Ishikawa (cell line): ENCODE data around the gene C1orf216.

Experiments
- CEBPB ChIP-seq: IDR thresholded peaks from 2 replicates; pipeline ENCODE4 v1.6.1; 2012
- CREB1 ChIP-seq: IDR thresholded peaks from 2 replicates; pipeline ENCODE4 v1.6.1; 2012; ENCODE audit warnings: low read depth
- EGR1 ChIP-seq: IDR thresholded peaks from 2 replicates; pipeline ENCODE4 v1.6.1; 2012
- EP300 ChIP-seq: IDR thresholded peaks from 2 replicates; pipeline ENCODE4 v1.6.1; 2012; ENCODE audit warnings: borderline replicate concordance
- FOXM1 ChIP-seq: IDR thresholded peaks from 2 replicates; pipeline ENCODE4 v1.6.1; 2012; ENCODE audit warnings: low read depth, borderline replicate concordance
- MAX ChIP-seq: IDR thresholded peaks from 2 replicates; pipeline ENCODE4 v1.6.1; 2012
- NFIC ChIP-seq: IDR thresholded peaks from 2 replicates; pipeline ENCODE4 v1.6.1; 2012
- RAD21 ChIP-seq: IDR thresholded peaks from 2 replicates; pipeline ENCODE4 v1.6.1; 2012; ENCODE audit warnings: low read depth
- REST ChIP-seq: IDR thresholded peaks from 2 replicates; pipeline ENCODE4 v1.6.1; 2012; ENCODE audit warnings: low read depth, mild to moderate bottlenecking
- TAF1 ChIP-seq: IDR thresholded peaks from 2 replicates; pipeline ENCODE4 v1.6.1; 2012; ENCODE audit warnings: low read depth, mild to moderate bottlenecking
- TCF12 ChIP-seq: IDR thresholded peaks from 2 replicates; pipeline ENCODE4 v1.6.1; 2012; ENCODE audit warnings: low read depth
- TEAD4 ChIP-seq: IDR thresholded peaks from 2 replicates; pipeline ENCODE4 v1.6.1; 2012
- USF1 ChIP-seq: IDR thresholded peaks from 2 replicates; pipeline ENCODE4 v1.6.1; 2012
- YY1 ChIP-seq: IDR thresholded peaks from 2 replicates; pipeline ENCODE4 v1.6.1; 2012; ENCODE audit warnings: low read depth
- ZBTB7A ChIP-seq: IDR thresholded peaks from 2 replicates; pipeline ENCODE4 v1.6.1; 2012; ENCODE audit warnings: low read depth

Gene C1orf216

GRCh38 chr1:35737120-35737519, 18.4 kb upstream of the C1orf216 start:
- TF ChIP-seq CEBPB (no peak), FOXM1 (no peak), MAX (no peak), EGR1 (no peak), YY1 (no peak), USF1 (no peak), NFIC (no peak), RAD21 (no peak), TCF12 (no peak)

GRCh38 chr1:35727434-35728040, 8.9 kb upstream of the C1orf216 start:
- TF ChIP-seq FOXM1 (no peak), USF1 (no peak), REST (no peak), ZBTB7A (no peak), EP300 (no peak)

- TF ChIP-seq RAD21, result peak; percentile 74
- no peak for TF ChIP-seq FOXM1
Measured at GRCh38 chr1:35726450-35727433, 8.1 kb upstream of the C1orf216 start.

- no peak for TF ChIP-seq TEAD4
- TF ChIP-seq EP300, result no peak
- no peak for TF ChIP-seq NFIC
- no peak for TF ChIP-seq ZBTB7A
- TF ChIP-seq EGR1, result no peak
- no peak for TF ChIP-seq REST
- TF ChIP-seq TCF12, result no peak
- TF ChIP-seq USF1, result no peak
- TF ChIP-seq CEBPB, result no peak
- no peak for TF ChIP-seq FOXM1
- no peak for TF ChIP-seq CREB1
- TF ChIP-seq MAX, result no peak
- TF ChIP-seq YY1, result no peak
- TF ChIP-seq TAF1, result no peak
- no peak for TF ChIP-seq RAD21
Measured at GRCh38 chr1:35725596-35725995, 6.9 kb upstream of the C1orf216 start.

- TF ChIP-seq ZBTB7A (0 out of 2 replicates have a peak, but pooled peaks have one; percentile 63), TCF12 (no peak)
Measured at GRCh38 chr1:35717911-35718476, 690 bp downstream of the C1orf216 start.
